GM13977 (cell line): Measurements from ENCODE around the gene RRP1.

ENCODE experiments used
- DNase-seq: peaks from one replicate; pipeline ENCODE4 v3.0.0; 2012; ENCODE audit warnings: low spot score
- CTCF ChIP-seq: IDR thresholded peaks from 2 replicates; pipeline ENCODE4 v1.5.1; 2012; ENCODE audit warnings: mild to moderate bottlenecking, control low read depth; ENCODE audit not compliant: insufficient read depth; ENCODE audit errors: extremely low read depth, missing control alignments
- in situ Hi-C: fragments of 300-500 bp; cut with MboI; formaldehyde crosslinking; loops from one replicate; pipeline ENCODE4 v1.12.0; 2022; ENCODE audit warnings: low sequenced_read_pairs, low pct_unique_long_range_greater_than_20kb, mixed read lengths, inconsistent platforms; ENCODE audit not compliant: unreplicated experiment

RRP1 gene

GRCh38 chr21:43825242-43825935 lies 36.0 kb downstream of the RRP1 start:
- TF ChIP-seq CTCF, result no peak
- in situ Hi-C loops, result no loop called here
- DNase-seq, result no peak

GRCh38 chr21:43825936-43826622 lies 36.7 kb downstream of the RRP1 start:
- peak; percentile 5 for TF ChIP-seq CTCF
- in situ Hi-C loops, result no loop called here
- DNase-seq, result no peak

- DNase-seq, result no peak
- in situ Hi-C loops, result no loop called here
- TF ChIP-seq CTCF, result no peak
Measured at GRCh38 chr21:43826623-43826974, 37.2 kb downstream of the RRP1 start.

GRCh38 chr21:43827015-43827611 lies 37.7 kb downstream of the RRP1 start:
- in situ Hi-C loops, result no loop called here
- DNase-seq, result no peak
- no peak for TF ChIP-seq CTCF

GRCh38 chr21:43829161-43829560 lies 39.8 kb downstream of the RRP1 start:
- no peak for TF ChIP-seq CTCF
- in situ Hi-C loops, result no loop called here
- no peak for DNase-seq

GRCh38 chr21:43829575-43830119 lies 40.3 kb downstream of the RRP1 start:
- no peak for DNase-seq
- in situ Hi-C loops, result no loop called here
- TF ChIP-seq CTCF, result no peak
